A549 (cell line): Measurements from ENCODE around the gene AMZ1. TPM values are rescaled to one million over a fixed set of nuclear protein-coding genes. Genes with fewer than 3 reads are reported as not detected.

ENCODE experiments used
- ATAC-seq, 2 experiments: fragments of 200-7000 bp in 1 of 2; fragments of >200 bp in 1 of 2; cut with Nextera tagmentation in 1 of 2; cut with Tn5 transposase in 1 of 2; 3 replicates each; pipeline versions ENCODE4 v1.8.0 to v1.9.1; 2018 to 2020; ENCODE audit warnings: mild to moderate bottlenecking in 1 of 2, moderate library complexity in 1 of 2
- CTCF ChIA-PET: fragments of 300-600 bp; sonication (Branson Sonifier 250); formaldehyde crosslinking; extraction: SDS; loops from one replicate; lab custom pipeline; 2021; ENCODE audit warnings: antibody characterized with exemption, inconsistent platforms; lab: Yijun Ruan, JAX
- POLR2A ChIA-PET: fragments of 350-600 bp; formaldehyde crosslinking; extraction: SDS; loops from one replicate; lab custom pipeline; 2021; ENCODE audit warnings: antibody characterized with exemption, inconsistent platforms; lab: Yijun Ruan, JAX
- DNase-seq, 2 experiments: peaks; one replicate each; pipeline versions ENCODE4 v3.0.0 to v3.0.0-alpha.2; 2011 to 2016; ENCODE audit warnings: low read depth in 1 of 2, low spot score in 1 of 2
- FAIRE-seq: peaks from 2 replicates; lab custom pipeline; 2011; peaks lifted over from hg19 to GRCh38; lab: Jason Lieb, UNC
- H3K27ac ChIP-seq, 2 experiments: fragments of >200 bp; sonication (Bioruptor Twin); formaldehyde crosslinking; 3 replicates each; pipeline ENCODE4 v1.5.1; 2016 to 2017
- H3K4me1 ChIP-seq: fragments of >200 bp; sonication (Bioruptor Twin); formaldehyde crosslinking; 3 replicates; pipeline ENCODE4 v1.6.1; 2016
- H3K4me2 ChIP-seq: fragments of >200 bp; sonication (Bioruptor Twin); formaldehyde crosslinking; 3 replicates; pipeline ENCODE4 v1.6.1; 2016
- H3K4me3 ChIP-seq: fragments of >200 bp; sonication (Bioruptor Twin); formaldehyde crosslinking; 3 replicates; pipeline ENCODE4 v1.5.1; 2016
- H3K9me3 ChIP-seq: fragments of >200 bp; sonication (Bioruptor Twin); formaldehyde crosslinking; 3 replicates; pipeline ENCODE4 v1.6.1; 2016
- CHD2 ChIP-seq: fragments of 150-350 bp; IDR thresholded peaks from 2 replicates; pipeline ENCODE4 v1.6.1; 2014; ENCODE audit warnings: low read length; ENCODE audit not compliant: partially characterized antibody
- CHD4 ChIP-seq: fragments of 200-600 bp; sonication (generic); IDR thresholded peaks from 2 replicates; pipeline ENCODE4 v1.6.1; 2016; ENCODE audit warnings: antibody characterized with exemption, mild to moderate bottlenecking, borderline replicate concordance
- ESRRA ChIP-seq: fragments of 150-350 bp; IDR thresholded peaks from 2 replicates; pipeline ENCODE4 v1.6.1; 2014; ENCODE audit warnings: mild to moderate bottlenecking, low read length, borderline replicate concordance
- FOSB ChIP-seq: fragments of 250-450 bp; sonication (Bioruptor Pico); IDR thresholded peaks from 2 replicates; pipeline ENCODE4 v1.5.0; 2020; ENCODE audit warnings: mild to moderate bottlenecking, moderate library complexity
- HEYL ChIP-seq: fragments of 250-450 bp; sonication (Bioruptor Pico); IDR thresholded peaks from 2 replicates; pipeline ENCODE4 v1.8.0; 2021; ENCODE audit warnings: mild to moderate bottlenecking, moderate library complexity
- JUN ChIP-seq, 2 experiments: fragments of >200 bp; sonication (Bioruptor Twin); formaldehyde crosslinking; IDR thresholded peaks; 2 replicates in 1 of 2; 3 replicates in 1 of 2; pipeline ENCODE4 v1.6.1; 2016 to 2017
- JUNB ChIP-seq: fragments of >200 bp; sonication (Bioruptor Twin); formaldehyde crosslinking; IDR thresholded peaks from 2 replicates; pipeline ENCODE4 v1.6.1; 2016
- KDM1A ChIP-seq: fragments of 200-600 bp; sonication (generic); IDR thresholded peaks from 2 replicates; pipeline ENCODE4 v1.6.1; 2016; ENCODE audit warnings: low read depth, mild to moderate bottlenecking
- MAFK ChIP-seq: fragments of 450-650 bp; IDR thresholded peaks from 2 replicates; pipeline ENCODE4 v1.6.1; 2014; ENCODE audit not compliant: partially characterized antibody
- MYC ChIP-seq: IDR thresholded peaks from 2 replicates; pipeline ENCODE4 v1.6.1; 2012; ENCODE audit warnings: mild to moderate bottlenecking, inconsistent platforms, low read length, improper control_type of control experiment, borderline replicate concordance
- NFE2L2 ChIP-seq: fragments of 150-350 bp; conservative IDR thresholded peaks from 2 replicates; pipeline ENCODE4 v1.6.1; 2014; ENCODE audit warnings: low read length
- POLR2A ChIP-seq: IDR thresholded peaks from 2 replicates; pipeline ENCODE4 v1.6.1; 2012; ENCODE audit warnings: mild to moderate bottlenecking, low read length
- POLR2AphosphoS2 ChIP-seq: conservative IDR thresholded peaks from 2 replicates; pipeline ENCODE4 v1.6.1; 2012; ENCODE audit warnings: low read length, improper control_type of control experiment, inconsistent platforms
- RAD21 ChIP-seq, 2 experiments: fragments of >200 bp in 1 of 2; sonication (Bioruptor Twin) in 1 of 2; formaldehyde crosslinking in 1 of 2; IDR thresholded peaks in 1 of 2; conservative IDR thresholded peaks in 1 of 2; 2 replicates in 1 of 2; 3 replicates in 1 of 2; pipeline ENCODE4 v1.6.1; 2012 to 2018; ENCODE audit warnings: inconsistent platforms in 1 of 2
- RCOR1 ChIP-seq: fragments of 150-350 bp; IDR thresholded peaks from 2 replicates; pipeline ENCODE4 v1.6.1; 2014; ENCODE audit warnings: antibody characterized with exemption, low read length, low read depth
- RNF2 ChIP-seq: fragments of 200-600 bp; sonication (generic); IDR thresholded peaks from 2 replicates; pipeline ENCODE4 v1.6.1; 2016; ENCODE audit warnings: low read depth, mild to moderate bottlenecking, antibody characterized with exemption, moderate library complexity, borderline replicate concordance
- SREBF2 ChIP-seq: fragments of 450-650 bp; IDR thresholded peaks from 2 replicates; pipeline ENCODE4 v1.6.1; 2014; ENCODE audit warnings: mild to moderate bottlenecking, moderate library complexity
- TP53 ChIP-seq: fragments of 250-450 bp; sonication (Bioruptor Pico); IDR thresholded peaks from 2 replicates; pipeline ENCODE4 v1.5.0; 2021; ENCODE audit warnings: mild to moderate bottlenecking, moderate library complexity
- ZFP36 ChIP-seq: fragments of 450-650 bp; IDR thresholded peaks from 2 replicates; pipeline ENCODE4 v1.6.1; 2014; ENCODE audit warnings: borderline replicate concordance; ENCODE audit not compliant: partially characterized antibody
- ZNF302 ChIP-seq: fragments of 250-450 bp; sonication (Bioruptor Pico); IDR thresholded peaks from 2 replicates; pipeline ENCODE4 v1.9.0; 2021; ENCODE audit warnings: inconsistent platforms, mild to moderate bottlenecking, moderate library complexity
- WGBS: methylation state at CpG from one replicate; pipeline ENCODE4 v1.1.6; 2017; ENCODE audit errors: missing lambda C conversion rate; 5-methylcytosine and 5-hydroxymethylcytosine counted together
- polyA plus RNA-seq, 4 experiments: library from polyadenylated mRNA; depleted of rRNA in 3 of 4; stranded (reverse); fragments of >200 nt; fragmentation: RNase III in 1 of 4; extraction: RNeasy Plus Mini Kit Qiagen cat#74134 plus additional on column Dnase treatment in 1 of 4; gene quantifications; 2 replicates in 3 of 4; 3 replicates in 1 of 4; pipeline ENCODE4 v1.2.3, GENCODE V29; 2011 to 2017
- TF ChIP-seq, protein P1 (sequence below): fragments of 450-650 bp; IDR thresholded peaks from 2 replicates; pipeline ENCODE4 v1.6.1; 2014; ENCODE audit warnings: antibody characterized with exemption
- TF ChIP-seq, protein P2 (sequence below): fragments of 250-450 bp; sonication (Bioruptor Pico); IDR thresholded peaks from 2 replicates; pipeline ENCODE4 v1.5.0; 2021; ENCODE audit warnings: mild to moderate bottlenecking, moderate library complexity, borderline replicate concordance
- TF ChIP-seq, protein P3 (sequence below): IDR thresholded peaks from 2 replicates; pipeline ENCODE4 v1.6.1; 2012; ENCODE audit warnings: low read depth, borderline replicate concordance
- TF ChIP-seq, protein P4 (sequence below): fragments of 200-600 bp; sonication (generic); IDR thresholded peaks from 2 replicates; pipeline ENCODE4 v1.6.1; 2016; ENCODE audit warnings: antibody characterized with exemption, mild to moderate bottlenecking, moderate library complexity
- TF ChIP-seq, protein P5 (sequence below): fragments of >200 bp; sonication (Bioruptor Twin); formaldehyde crosslinking; IDR thresholded peaks from 2 replicates; pipeline ENCODE4 v1.6.1; 2016

The AMZ1 gene
- polyA plus RNA-seq, 2 of the 4 experiments (the other 2 are of a cell fraction), result 0.01 TPM; not detected in 1

DNA sequence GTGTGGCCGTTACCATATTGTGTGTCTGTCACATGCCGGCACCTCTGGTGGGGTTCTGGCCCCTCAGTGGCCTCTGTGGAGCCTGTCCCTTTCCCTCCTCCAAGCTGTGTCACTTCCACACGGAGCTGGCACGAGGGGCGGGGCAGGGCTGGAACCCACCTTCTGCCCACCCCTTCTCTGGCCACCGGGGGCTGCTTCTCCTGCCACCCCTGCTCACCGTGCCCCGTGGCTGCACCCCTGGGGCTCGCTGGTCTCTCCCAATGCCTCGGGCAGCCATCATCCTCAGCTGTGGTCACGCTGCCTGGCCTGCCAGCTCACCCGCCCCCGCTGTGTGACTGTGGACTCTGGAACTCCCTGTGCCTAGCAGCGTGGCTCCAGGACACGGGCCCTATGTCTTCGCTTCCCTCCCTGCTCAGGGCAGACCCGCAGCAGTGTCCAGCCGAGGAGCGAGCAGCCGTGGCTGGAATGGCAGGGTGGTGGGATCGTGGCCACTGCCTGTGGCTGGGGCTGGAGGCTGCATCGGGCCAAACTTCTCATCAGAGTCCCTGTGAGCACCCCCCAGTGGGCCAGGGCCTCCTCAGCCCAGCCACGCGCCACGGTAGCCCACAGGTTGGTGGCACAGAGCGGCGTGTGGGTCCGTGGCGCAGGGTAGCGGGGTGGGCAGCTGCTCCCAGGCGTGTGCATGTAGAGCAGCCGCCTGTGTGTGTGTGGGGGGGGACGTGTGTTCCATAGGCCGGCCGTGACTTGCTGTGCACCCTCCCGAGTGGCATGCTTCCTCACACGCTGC, 48.1 kb upstream of the AMZ1 start:
- Histone ChIP-seq H3K4me2 (no peak overlapping the region), H3K27ac (no peak overlapping the region; a peak in 1 of 6 replicates), H3K4me1 (peaks cover 29% of the 10 kb centered on the region)
- TF ChIP-seq RAD21 (conservative IDR thresholded peaks at IDR 0.05 in 1 of 2, IDR thresholded peaks at IDR 0.05 in 1 of 2), result no peak
- TF ChIP-seq, all 56 proteins: peak for 0
- CTCF ChIA-PET, result no interaction called here
- no peaks in the 10 kb centered on the region for H3K9me3 ChIP-seq
- no peak overlapping the region for H3K4me3 ChIP-seq
- no peak for ATAC-seq
- no peak for FAIRE-seq
- no peak for DNase-seq
- POLR2A ChIA-PET, result no interaction called here
- WGBS, result 93% methylated on average over 29 of the region's 37 CpGs

DNA sequence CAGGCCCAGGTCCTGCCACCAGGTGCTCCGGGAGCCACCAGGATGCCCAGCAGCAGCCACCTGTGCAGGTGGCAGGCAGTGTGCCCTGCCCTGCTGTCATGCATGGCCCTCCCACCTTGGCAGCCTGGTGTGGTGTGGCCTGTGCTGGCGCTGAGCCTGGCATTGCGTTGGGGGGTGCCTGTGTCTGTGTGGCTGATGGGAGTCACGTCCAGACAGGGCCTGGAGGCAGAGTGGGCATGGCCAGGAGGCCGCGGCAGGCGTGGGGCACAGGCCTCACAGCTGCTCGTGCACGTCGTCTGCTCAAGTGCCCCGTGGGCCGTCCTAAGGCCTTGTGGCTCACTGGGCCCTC, 47.5 kb upstream of the AMZ1 start:
- POLR2A ChIA-PET, result no interaction called here
- ATAC-seq (no peak), DNase-seq (no peak), FAIRE-seq (no peak)
- WGBS, result 74% methylated on average over 5 of the region's 12 CpGs
- Histone ChIP-seq H3K9me3 (no peaks in the 10 kb centered on the region), H3K27ac (peak overlapping the region in 1 of 2 experiments; percentile 65; a peak in 2 of 6 replicates), H3K4me1 (peaks cover 32% of the 10 kb centered on the region), H3K4me2 (no peak overlapping the region), H3K4me3 (no peak overlapping the region)
- CTCF ChIA-PET, result no interaction called here
- no peak for TF ChIP-seq JUN (IDR thresholded peaks at IDR 0.05)
- TF ChIP-seq ESRRA, result no peak
- TF ChIP-seq, protein P1, sequence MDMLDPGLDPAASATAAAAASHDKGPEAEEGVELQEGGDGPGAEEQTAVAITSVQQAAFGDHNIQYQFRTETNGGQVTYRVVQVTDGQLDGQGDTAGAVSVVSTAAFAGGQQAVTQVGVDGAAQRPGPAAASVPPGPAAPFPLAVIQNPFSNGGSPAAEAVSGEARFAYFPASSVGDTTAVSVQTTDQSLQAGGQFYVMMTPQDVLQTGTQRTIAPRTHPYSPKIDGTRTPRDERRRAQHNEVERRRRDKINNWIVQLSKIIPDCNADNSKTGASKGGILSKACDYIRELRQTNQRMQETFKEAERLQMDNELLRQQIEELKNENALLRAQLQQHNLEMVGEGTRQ, result no peak
- TF ChIP-seq FOSB (CRISPR knock-in tag), result no peak
- TF ChIP-seq, protein P2, sequence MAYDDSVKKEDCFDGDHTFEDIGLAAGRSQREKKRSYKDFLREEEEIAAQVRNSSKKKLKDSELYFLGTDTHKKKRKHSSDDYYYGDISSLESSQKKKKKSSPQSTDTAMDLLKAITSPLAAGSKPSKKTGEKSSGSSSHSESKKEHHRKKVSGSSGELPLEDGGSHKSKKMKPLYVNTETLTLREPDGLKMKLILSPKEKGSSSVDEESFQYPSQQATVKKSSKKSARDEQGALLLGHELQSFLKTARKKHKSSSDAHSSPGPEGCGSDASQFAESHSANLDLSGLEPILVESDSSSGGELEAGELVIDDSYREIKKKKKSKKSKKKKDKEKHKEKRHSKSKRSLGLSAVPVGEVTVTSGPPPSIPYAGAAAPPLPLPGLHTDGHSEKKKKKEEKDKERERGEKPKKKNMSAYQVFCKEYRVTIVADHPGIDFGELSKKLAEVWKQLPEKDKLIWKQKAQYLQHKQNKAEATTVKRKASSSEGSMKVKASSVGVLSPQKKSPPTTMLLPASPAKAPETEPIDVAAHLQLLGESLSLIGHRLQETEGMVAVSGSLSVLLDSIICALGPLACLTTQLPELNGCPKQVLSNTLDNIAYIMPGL (CRISPR knock-in tag), result no peak
- TF ChIP-seq CHD4, result no peak
- TF ChIP-seq MAFK, result no peak
- no peak for TF ChIP-seq KDM1A
- no peak for TF ChIP-seq TP53 (CRISPR knock-in tag)
- no peak for TF ChIP-seq NFE2L2
- TF ChIP-seq JUNB, result no peak
- TF ChIP-seq SREBF2, result no peak
- TF ChIP-seq CHD2, result no peak
- no peak for TF ChIP-seq RNF2
- no peak for TF ChIP-seq POLR2A
- no peak for TF ChIP-seq POLR2AphosphoS2

DNA sequence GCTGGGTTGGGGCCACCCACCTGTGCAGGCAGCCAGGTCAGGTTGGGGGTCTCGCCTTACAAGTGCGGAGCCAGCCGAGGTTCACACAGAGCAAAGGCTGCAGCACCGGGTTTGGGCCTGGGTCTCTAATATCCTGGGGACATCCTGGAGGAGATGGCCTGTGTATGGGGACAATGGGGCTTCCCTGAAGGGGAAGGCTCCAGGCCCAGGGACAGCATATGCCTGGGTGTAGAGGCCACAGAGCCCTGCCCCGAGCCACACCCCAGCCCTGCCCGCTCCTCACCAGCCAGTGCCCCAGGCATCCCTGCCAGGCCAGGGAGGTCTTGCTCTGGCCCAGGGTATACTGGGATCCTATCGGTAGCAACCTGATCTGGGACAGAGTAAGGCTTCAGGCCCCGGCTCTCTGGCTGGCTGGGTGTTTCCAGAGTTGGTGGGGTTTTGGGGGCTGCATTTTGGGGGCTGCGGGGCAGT, 47.1 kb upstream of the AMZ1 start:
- peak; percentile 12 to 25; a peak in 3 of 6 replicates for ATAC-seq
- H3K4me3 ChIP-seq, result no peak overlapping the region
- no peak for DNase-seq
- POLR2A ChIA-PET, result no interaction called here
- FAIRE-seq, result no peak
- no peak overlapping the region for H3K4me2 ChIP-seq
- H3K27ac ChIP-seq, result peak overlapping the region in 1 of 2 experiments; percentile 65; a peak in 2 of 6 replicates
- CTCF ChIA-PET, result no interaction called here
- H3K9me3 ChIP-seq, result no peaks in the 10 kb centered on the region
- WGBS, result 70% methylated on average over 3 of the region's 9 CpGs
- peaks cover 32% of the 10 kb centered on the region for H3K4me1 ChIP-seq
- TF ChIP-seq KDM1A, result no peak
- TF ChIP-seq FOSB (CRISPR knock-in tag), result no peak
- TF ChIP-seq, protein P3, sequence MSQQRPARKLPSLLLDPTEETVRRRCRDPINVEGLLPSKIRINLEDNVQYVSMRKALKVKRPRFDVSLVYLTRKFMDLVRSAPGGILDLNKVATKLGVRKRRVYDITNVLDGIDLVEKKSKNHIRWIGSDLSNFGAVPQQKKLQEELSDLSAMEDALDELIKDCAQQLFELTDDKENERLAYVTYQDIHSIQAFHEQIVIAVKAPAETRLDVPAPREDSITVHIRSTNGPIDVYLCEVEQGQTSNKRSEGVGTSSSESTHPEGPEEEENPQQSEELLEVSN, result no peak
- no peak for TF ChIP-seq POLR2AphosphoS2
- TF ChIP-seq, protein P4, sequence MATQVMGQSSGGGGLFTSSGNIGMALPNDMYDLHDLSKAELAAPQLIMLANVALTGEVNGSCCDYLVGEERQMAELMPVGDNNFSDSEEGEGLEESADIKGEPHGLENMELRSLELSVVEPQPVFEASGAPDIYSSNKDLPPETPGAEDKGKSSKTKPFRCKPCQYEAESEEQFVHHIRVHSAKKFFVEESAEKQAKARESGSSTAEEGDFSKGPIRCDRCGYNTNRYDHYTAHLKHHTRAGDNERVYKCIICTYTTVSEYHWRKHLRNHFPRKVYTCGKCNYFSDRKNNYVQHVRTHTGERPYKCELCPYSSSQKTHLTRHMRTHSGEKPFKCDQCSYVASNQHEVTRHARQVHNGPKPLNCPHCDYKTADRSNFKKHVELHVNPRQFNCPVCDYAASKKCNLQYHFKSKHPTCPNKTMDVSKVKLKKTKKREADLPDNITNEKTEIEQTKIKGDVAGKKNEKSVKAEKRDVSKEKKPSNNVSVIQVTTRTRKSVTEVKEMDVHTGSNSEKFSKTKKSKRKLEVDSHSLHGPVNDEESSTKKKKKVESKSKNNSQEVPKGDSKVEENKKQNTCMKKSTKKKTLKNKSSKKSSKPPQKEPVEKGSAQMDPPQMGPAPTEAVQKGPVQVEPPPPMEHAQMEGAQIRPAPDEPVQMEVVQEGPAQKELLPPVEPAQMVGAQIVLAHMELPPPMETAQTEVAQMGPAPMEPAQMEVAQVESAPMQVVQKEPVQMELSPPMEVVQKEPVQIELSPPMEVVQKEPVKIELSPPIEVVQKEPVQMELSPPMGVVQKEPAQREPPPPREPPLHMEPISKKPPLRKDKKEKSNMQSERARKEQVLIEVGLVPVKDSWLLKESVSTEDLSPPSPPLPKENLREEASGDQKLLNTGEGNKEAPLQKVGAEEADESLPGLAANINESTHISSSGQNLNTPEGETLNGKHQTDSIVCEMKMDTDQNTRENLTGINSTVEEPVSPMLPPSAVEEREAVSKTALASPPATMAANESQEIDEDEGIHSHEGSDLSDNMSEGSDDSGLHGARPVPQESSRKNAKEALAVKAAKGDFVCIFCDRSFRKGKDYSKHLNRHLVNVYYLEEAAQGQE, result no peak
- no peak for TF ChIP-seq HEYL (CRISPR knock-in tag)
- no peak for TF ChIP-seq JUNB
- no peak for TF ChIP-seq RAD21 (conservative IDR thresholded peaks at IDR 0.05 in 1 of 2, IDR thresholded peaks at IDR 0.05 in 1 of 2)
- no peak for TF ChIP-seq RCOR1
- no peak for TF ChIP-seq ZNF302
- no peak for TF ChIP-seq MYC
- TF ChIP-seq ZFP36, result no peak
- TF ChIP-seq, protein P5, sequence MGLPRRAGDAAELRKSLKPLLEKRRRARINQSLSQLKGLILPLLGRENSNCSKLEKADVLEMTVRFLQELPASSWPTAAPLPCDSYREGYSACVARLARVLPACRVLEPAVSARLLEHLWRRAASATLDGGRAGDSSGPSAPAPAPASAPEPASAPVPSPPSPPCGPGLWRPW, result no peak
